DND-41 (cell line): ENCODE results near the gene SMIM43.

Source experiments
- CTCF ChIP-seq: IDR thresholded peaks from 2 replicates; pipeline ENCODE4 v1.5.1; 2012; ENCODE audit warnings: borderline replicate concordance, low read length, moderate library complexity, mild to moderate bottlenecking; ENCODE audit not compliant: poor library complexity, severe bottlenecking; ENCODE audit errors: extremely low read depth
- EZH2 ChIP-seq: IDR thresholded peaks from 3 replicates; pipeline ENCODE4 v1.6.1; 2012; ENCODE audit warnings: borderline replicate concordance, low read depth, mild to moderate bottlenecking, moderate library complexity, low read length, inconsistent platforms; ENCODE audit not compliant: severe bottlenecking

- TF ChIP-seq CTCF (no peak), EZH2 (no peak)
These were observed 15.7 kb downstream of the SMIM43 start for GRCh38 chr4:121749225-121749624.
